ENCODE results near the gene ZBED3.
A peak's percentile ranks its signal among the peaks of the same experiment; 100 is the strongest.
"Not testable (repeated sequence)": the region's sequence is repeated elsewhere in the genome, so short reads cannot be mapped to it uniquely, and the experiment has no call there.

Gene ZBED3, protein sequence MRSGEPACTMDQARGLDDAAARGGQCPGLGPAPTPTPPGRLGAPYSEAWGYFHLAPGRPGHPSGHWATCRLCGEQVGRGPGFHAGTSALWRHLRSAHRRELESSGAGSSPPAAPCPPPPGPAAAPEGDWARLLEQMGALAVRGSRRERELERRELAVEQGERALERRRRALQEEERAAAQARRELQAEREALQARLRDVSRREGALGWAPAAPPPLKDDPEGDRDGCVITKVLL

DNA sequence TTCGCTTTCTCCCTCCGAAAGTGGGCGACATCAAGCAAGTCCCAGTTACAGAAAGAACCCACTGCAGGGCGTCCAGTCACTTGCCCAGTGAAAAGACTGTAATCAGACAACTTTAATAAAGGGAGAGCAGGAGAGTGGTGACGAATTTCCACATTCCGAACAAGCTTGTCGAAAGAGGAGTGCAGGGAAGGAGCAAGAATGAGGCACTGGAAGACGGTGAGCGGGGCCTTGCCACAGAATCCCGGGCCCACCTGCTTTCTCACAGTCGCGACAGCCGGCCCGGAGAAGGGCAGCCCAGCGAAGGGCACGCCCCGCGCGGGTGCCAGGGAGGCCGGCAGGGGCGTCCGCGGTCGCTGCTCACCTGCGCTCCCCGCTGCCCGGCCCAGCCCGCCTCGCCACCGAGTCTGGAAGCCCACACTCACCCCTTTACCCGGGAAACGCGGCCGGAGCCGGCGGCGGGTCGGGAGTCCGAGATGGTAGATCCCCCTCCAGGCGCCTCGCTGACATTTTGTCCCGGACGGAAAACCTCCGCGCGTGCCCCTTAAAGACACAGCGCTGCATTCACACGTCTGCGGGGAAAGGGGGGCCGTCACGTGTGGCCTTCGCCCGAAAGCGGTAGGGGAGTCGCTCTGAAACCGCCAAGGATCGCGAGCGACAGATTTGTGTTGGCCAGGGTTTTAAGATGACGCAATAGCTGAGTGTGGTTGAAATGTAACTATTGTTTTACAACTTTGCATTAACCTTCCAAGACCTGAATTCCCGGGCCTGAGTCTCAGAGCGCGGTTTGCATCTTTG, at the start of gene ZBED3:
TSS of gene ZBED3 (minus strand) at position 597 of the 795 bp plus-strand sequence. CDS start 9,407 bp downstream, outside the sequence.
- DNase-seq (ENCODE audit: low read depth): peak; percentile 16

GRCh38 chr5:77133061-77133758, 46.1 kb upstream of the ZBED3 start:
- DNase-seq (ENCODE audit: low read depth): no peak

GRCh38 chr5:77131361-77131760, 44.3 kb upstream of the ZBED3 start:
- no peak for DNase-seq (ENCODE audit: low read depth)

DNA sequence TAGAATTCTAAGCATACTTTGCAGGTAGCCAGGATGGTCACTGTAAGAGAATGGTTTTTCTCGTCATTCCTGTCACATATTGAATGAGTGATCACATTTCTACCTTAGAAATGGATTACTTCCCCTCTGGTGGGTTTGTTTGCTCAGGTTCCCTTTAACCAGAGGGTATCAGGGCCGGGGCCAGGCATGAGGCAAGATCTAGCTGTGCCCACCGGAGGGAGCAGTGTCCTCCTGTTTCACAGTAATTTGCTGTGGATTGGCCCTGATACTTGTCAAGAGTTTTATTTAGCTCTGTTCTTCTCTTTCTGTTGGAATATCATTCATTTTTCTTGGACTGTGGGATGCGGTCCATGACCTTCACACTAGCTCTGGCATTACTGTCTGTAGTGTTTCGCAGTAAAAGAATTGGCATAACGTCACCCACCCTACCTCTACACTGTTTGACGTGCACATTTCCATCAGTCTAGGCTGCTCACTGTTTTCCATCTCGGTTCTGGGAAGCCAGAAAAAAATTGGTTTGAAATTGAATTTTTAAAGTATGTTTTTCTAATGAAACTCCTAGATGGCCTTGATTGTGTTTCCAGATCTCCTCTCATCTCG, 42.4 kb upstream of the ZBED3 start:
- no peak for DNase-seq (ENCODE audit: low read depth)

GRCh38 chr5:77128411-77129061, 41.5 kb upstream of the ZBED3 start:
- DNase-seq (ENCODE audit: low read depth): no peak

DNA sequence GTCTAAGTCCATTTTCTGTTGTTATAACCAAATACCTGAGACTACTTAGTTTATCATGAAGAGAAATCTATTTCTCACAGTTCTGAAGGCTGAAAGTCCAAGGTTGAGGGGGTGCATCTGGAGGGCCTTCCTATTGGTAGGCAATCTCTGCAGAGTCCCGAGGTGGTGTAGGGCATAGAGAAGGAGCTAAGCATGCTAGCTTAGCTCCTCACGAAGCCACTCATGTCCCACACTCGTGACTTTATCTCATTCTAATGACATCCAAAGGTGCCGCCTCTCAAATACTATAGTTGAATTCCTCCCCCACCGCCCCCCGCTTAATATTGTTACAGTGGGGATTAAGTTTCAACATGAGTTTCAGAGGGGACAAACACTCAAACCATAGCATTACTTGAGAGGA, 36.0 kb upstream of the ZBED3 start:
- DNase-seq (ENCODE audit: low read depth): no peak

DNA sequence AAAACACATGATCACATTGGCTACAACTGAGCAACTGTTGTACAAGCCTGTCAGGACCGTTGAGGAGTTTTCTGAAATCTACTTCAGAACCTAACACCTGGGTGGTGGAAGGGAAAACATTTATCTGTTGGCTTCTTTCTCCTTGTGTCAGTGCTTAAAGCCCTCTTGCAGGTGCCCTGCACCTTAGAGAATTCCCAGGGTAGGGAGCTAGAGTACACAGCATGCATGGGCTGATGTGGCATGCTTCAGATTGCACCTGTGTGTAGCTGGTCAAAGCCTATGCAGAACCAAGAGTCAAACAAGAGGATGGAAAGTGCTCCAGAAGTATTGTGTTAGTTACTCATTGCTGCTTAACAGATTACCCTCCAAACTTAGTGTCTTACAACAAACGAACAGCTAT, 33.6 kb upstream of the ZBED3 start:
- no peak for DNase-seq (ENCODE audit: low read depth)

DNA sequence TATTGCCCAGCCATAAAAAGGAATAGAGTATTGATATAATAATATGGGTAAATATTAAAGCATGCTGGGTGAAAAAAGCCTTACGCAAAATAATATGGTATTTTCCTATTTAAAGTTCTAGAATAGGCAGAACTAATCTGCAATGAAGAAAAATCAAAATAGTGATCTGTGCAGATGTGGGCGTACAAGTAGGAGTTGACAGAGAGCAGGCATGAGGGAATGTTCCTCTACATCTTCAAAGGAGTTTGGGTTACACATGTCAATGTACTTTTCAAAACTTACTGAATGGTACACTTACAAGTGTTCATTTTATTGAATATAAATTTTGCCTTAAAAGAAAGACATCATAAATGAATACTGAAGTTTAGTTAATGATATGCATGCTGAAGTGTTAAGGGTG, 33.0 kb upstream of the ZBED3 start:
- no peak for DNase-seq (ENCODE audit: low read depth)

- DNase-seq (ENCODE audit: low read depth): no peak
Observed at GRCh38 chr5:77117161-77117560, 30.1 kb upstream of the ZBED3 start.

DNA sequence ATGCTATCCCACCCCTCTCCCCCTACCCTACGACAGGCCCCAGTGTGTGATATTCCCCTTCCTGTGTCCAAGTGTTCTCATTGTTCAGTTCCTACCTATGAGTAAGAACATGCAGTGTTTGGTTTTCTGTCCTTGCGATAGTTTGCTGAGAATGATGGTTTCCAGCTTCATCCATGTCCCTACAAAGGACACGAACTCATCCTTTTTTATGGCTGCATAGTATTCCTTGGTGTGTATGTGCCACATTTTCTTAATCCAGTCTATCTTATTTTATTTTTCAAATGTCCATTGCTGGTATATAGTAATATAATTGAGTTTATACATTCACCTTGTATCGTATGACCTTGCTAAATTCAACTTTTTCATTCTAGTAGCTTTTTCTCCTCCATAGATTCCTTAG, 19.9 kb upstream of the ZBED3 start:
- not testable (repeated sequence) for DNase-seq (ENCODE audit: low read depth)

DNA sequence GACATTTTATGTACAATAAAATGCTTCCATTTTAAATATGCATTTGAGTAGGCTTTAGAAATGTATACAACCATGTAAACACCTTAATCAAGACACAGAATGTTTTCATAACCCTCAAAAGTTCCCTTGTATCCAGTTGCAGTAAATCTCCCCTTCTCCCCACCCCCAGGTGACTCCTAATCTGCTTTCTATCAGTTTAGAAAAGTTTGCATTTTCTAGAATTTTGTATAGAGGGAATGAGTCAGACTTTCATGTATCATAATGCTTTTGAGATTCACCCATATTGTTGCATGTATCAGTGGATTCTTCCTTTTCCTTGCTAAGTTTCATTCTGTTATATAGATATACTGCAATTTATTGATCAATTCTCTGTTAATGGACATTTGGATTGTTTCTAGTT, 17.7 kb upstream of the ZBED3 start:
- DNase-seq (ENCODE audit: low read depth): no peak

DNA sequence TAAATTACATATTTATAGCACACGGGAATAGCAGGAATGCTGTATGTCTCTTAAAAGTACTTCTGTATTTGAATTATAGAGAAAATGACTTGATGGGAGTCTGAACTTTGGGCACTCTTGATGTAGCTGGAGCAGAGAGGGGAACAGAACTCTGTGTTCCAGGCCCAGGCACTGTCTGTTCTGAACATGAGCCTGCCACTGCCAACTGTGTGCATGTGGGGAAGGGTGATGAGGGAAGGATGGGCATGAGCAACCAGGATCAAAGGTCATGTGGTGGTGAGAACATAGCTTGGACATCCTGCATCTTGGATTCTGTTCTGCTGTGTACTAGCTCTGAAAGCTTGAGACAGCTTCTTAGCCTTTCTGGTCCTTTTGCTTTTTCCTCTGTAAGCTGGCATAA, 16.4 kb upstream of the ZBED3 start:
- no peak for DNase-seq (ENCODE audit: low read depth)

- no peak for DNase-seq (ENCODE audit: low read depth)
Observed at GRCh38 chr5:77102549-77102948, 15.5 kb upstream of the ZBED3 start.

GRCh38 chr5:77101298-77101697, 14.2 kb upstream of the ZBED3 start:
- no peak for DNase-seq (ENCODE audit: low read depth)

GRCh38 chr5:77095189-77095588, 8.1 kb upstream of the ZBED3 start:
- no peak for DNase-seq (ENCODE audit: low read depth)

DNA sequence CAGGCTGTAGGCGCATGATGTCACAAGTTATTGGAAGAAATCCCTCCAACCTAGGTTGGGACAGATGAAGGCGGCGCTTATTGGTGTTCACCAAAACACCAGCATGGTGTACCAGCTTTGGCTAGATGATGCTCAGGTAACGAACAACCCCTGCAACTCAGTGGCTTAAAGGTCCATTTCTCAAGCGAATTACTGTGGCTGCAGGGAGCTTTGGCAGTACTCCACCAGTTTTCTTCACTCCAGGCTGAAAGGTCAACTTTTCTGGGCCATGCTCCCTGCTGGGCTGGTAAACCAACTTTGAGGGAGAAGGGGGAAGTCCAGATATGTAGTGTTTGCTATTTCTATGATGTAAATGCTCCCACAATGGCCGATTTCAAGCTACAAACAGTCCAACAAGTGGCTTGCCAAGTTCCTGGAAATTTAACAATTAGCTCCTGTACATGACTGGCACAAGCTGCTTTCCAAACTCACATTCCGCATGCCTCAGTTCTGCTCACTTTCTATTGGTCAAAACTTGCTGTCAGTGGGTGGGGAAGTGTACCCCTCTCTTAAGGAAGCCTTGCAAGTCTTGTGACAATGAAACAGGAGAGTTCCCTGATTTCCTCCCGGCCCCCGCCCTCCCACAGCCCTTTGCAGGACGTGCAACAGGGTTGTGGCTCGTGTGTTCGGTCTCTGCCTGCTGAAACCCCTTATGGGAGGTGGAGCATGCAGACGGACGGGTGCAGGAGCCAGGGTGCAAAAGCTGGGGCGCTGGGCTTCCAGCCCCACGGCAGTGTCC, 588 bp upstream of the ZBED3 start:
- DNase-seq (ENCODE audit: low read depth): no peak

DNA sequence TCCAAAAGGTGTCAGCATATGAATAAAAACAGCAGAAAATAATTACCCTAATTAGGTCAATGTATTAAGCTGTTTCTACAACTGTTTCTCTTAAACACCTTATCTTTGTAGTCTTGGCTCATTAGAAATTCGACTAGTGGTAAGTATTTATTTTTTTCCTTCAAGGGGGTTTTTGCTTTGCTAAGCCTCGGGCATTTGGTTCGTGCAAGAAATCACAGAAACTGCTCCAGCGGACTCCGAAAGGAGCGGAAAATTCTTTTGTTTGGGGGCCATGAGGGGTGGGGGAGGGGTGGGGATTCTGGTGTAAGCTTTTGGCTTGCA, 757 bp downstream of the ZBED3 start:
- DNase-seq (ENCODE audit: low read depth): no peak

DNA sequence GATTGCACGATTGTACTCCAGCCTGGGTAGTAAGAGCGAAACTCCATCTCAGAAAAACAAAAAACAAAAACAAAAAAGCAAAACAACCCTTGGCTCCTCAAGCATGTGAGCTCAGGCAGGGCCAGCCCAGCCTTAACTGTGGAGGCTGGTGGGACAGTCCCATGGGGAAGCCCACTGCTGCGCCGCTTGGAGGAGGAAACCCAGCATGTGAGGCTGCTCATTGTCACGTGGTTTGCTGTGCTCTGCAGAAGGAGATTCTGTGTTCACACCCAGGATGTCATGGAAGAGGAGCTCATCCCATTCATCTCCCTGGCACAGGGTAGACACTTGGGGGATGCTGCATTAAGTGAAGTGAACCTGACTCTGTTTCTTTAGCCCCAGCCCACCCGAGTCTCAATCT, 4.0 kb downstream of the ZBED3 start:
- no peak for DNase-seq (ENCODE audit: low read depth)

- DNase-seq (ENCODE audit: low read depth): no peak
Observed at GRCh38 chr5:77082280-77082679, 4.8 kb downstream of the ZBED3 start.

GRCh38 chr5:77080905-77081304, 6.2 kb downstream of the ZBED3 start:
- DNase-seq (ENCODE audit: low read depth): no peak

DNA sequence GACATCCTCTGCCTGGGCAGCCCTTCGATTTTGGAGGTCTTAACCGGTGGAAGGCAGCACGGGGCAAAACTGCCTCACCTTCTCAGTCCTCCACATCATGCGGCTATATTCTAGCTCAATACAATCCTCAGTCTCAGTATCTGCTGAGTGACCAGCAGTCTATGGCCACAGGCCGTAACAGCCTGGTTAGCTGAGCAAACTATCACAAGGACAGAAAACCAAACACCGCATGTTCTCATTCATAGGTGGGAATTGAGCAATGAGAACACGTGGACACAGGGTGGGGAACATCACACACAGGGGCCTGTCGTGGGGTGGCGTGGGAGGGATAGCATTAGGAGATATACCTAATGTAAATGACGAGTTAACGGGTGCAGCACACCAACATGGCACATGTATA, 6.6 kb downstream of the ZBED3 start:
- not testable (repeated sequence) for DNase-seq (ENCODE audit: low read depth)

- DNase-seq (ENCODE audit: low read depth): no peak
Observed at GRCh38 chr5:77077829-77078176, 9.3 kb downstream of the ZBED3 start.
